KOPT-K1 (cell line): ENCODE measurements around the gene DCC.
"Not testable (repeated sequence)": the region's sequence is repeated elsewhere in the genome, so short reads cannot be mapped to it uniquely, and the experiment has no call there.

Experiments
- H3K27ac ChIP-seq: fragments of 200-600 bp; sonication (generic); 2 replicates; pipeline ENCODE4 v1.5.1; 2016; ENCODE audit warnings: antibody characterized with exemption, mild to moderate bottlenecking, low read depth, low read length; ENCODE audit not compliant: poor library complexity, severe bottlenecking
- H3K36me3 ChIP-seq: fragments of 200-600 bp; sonication (generic); 2 replicates; pipeline ENCODE4 v1.5.1; 2017; ENCODE audit warnings: antibody characterized with exemption, mild to moderate bottlenecking, low read length, moderate library complexity; ENCODE audit not compliant: insufficient read depth
- H3K9me3 ChIP-seq: fragments of 200-600 bp; sonication (generic); 2 replicates; pipeline ENCODE4 v1.5.1; 2017; ENCODE audit warnings: antibody characterized with exemption, low read length, mild to moderate bottlenecking; ENCODE audit not compliant: insufficient read depth, poor library complexity, severe bottlenecking

Gene DCC

GRCh38 chr18:52342456-52342855 lies 2.5 kb downstream of the DCC start:
- Histone ChIP-seq H3K27ac (no peak overlapping the region), H3K9me3 (no peaks in the 10 kb centered on the region), H3K36me3 (no peaks in the 10 kb centered on the region)

GRCh38 chr18:52343138-52343537 lies 3.1 kb downstream of the DCC start:
- Histone ChIP-seq H3K27ac (no peak overlapping the region), H3K9me3 (peaks cover 2% of the 10 kb centered on the region), H3K36me3 (no peaks in the 10 kb centered on the region)

- Histone ChIP-seq H3K36me3 (no peaks in the 10 kb centered on the region), H3K9me3 (peaks cover 5% of the 10 kb centered on the region), H3K27ac (no peak overlapping the region)
These were observed 3.8 kb downstream of the DCC start for GRCh38 chr18:52343731-52344340.

- Histone ChIP-seq H3K27ac (no peak overlapping the region), H3K9me3 (peaks cover 5% of the 10 kb centered on the region), H3K36me3 (no peaks in the 10 kb centered on the region)
These were observed 4.9 kb downstream of the DCC start for GRCh38 chr18:52344881-52345280.

- Histone ChIP-seq H3K27ac (no peak overlapping the region), H3K9me3 (peaks cover 5% of the 10 kb centered on the region), H3K36me3 (no peaks in the 10 kb centered on the region)
These were observed 5.4 kb downstream of the DCC start for GRCh38 chr18:52345428-52345827.

GRCh38 chr18:52348209-52348608 lies 8.2 kb downstream of the DCC start:
- H3K36me3 ChIP-seq, result no peaks in the 10 kb centered on the region
- H3K9me3 ChIP-seq, result peaks cover 5% of the 10 kb centered on the region

GRCh38 chr18:52349498-52349897 lies 9.5 kb downstream of the DCC start:
- H3K36me3 ChIP-seq, result no peaks in the 10 kb centered on the region
- no peak overlapping the region for H3K27ac ChIP-seq
- H3K9me3 ChIP-seq, result peaks cover 5% of the 10 kb centered on the region

More at GRCh38 chr18:52348209-52348608, 8.2 kb downstream of the DCC start:
- H3K27ac ChIP-seq, result no peak overlapping the region

- no peak overlapping the region for H3K27ac ChIP-seq
- no peaks in the 10 kb centered on the region for H3K36me3 ChIP-seq
- H3K9me3 ChIP-seq, result peaks cover 5% of the 10 kb centered on the region
These were observed 12.9 kb downstream of the DCC start for GRCh38 chr18:52352920-52353319.

GRCh38 chr18:52353589-52353988 lies 13.6 kb downstream of the DCC start:
- Histone ChIP-seq H3K27ac (no peak overlapping the region), H3K9me3 (no peaks in the 10 kb centered on the region), H3K36me3 (no peaks in the 10 kb centered on the region)

GRCh38 chr18:52363861-52364260 lies 23.9 kb downstream of the DCC start:
- H3K36me3 ChIP-seq, result no peaks in the 10 kb centered on the region
- no peaks in the 10 kb centered on the region for H3K9me3 ChIP-seq
- H3K27ac ChIP-seq, result no peak overlapping the region

GRCh38 chr18:52366851-52367250 lies 26.9 kb downstream of the DCC start:
- not testable (repeated sequence) for H3K36me3 ChIP-seq, H3K9me3 ChIP-seq, H3K27ac ChIP-seq

GRCh38 chr18:52367953-52368742 lies 28.2 kb downstream of the DCC start:
- H3K27ac ChIP-seq, result no peak overlapping the region
- H3K36me3 ChIP-seq, result no peaks in the 10 kb centered on the region
- no peaks in the 10 kb centered on the region for H3K9me3 ChIP-seq

GRCh38 chr18:52370841-52371240 lies 30.8 kb downstream of the DCC start:
- Histone ChIP-seq H3K36me3 (no peaks in the 10 kb centered on the region), H3K9me3 (no peaks in the 10 kb centered on the region), H3K27ac (no peak overlapping the region)

GRCh38 chr18:52376104-52376503 lies 36.1 kb downstream of the DCC start:
- no peaks in the 10 kb centered on the region for H3K9me3 ChIP-seq
- no peak overlapping the region for H3K27ac ChIP-seq

GRCh38 chr18:52377094-52377493 lies 37.1 kb downstream of the DCC start:
- Histone ChIP-seq H3K27ac (no peak overlapping the region), H3K36me3 (no peaks in the 10 kb centered on the region), H3K9me3 (no peaks in the 10 kb centered on the region)

More at GRCh38 chr18:52376104-52376503, 36.1 kb downstream of the DCC start:
- no peaks in the 10 kb centered on the region for H3K36me3 ChIP-seq

- Histone ChIP-seq H3K36me3 (no peaks in the 10 kb centered on the region), H3K9me3 (no peaks in the 10 kb centered on the region), H3K27ac (no peak overlapping the region)
These were observed 46.3 kb downstream of the DCC start for GRCh38 chr18:52386306-52386705.
